ENCODE data around the gene ZNF32. TPM values are rescaled to one million over a fixed set of nuclear protein-coding genes. Genes with fewer than 3 reads are reported as not detected.

Gene ZNF32, protein sequence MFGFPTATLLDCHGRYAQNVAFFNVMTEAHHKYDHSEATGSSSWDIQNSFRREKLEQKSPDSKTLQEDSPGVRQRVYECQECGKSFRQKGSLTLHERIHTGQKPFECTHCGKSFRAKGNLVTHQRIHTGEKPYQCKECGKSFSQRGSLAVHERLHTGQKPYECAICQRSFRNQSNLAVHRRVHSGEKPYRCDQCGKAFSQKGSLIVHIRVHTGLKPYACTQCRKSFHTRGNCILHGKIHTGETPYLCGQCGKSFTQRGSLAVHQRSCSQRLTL
- 15.8 to 17.7 TPM (median 16.5 TPM) in 5 replicates for total RNA-seq (2022; extraction: Qiagen RNA extraction; ENCODE audit: low read depth)

DNA sequence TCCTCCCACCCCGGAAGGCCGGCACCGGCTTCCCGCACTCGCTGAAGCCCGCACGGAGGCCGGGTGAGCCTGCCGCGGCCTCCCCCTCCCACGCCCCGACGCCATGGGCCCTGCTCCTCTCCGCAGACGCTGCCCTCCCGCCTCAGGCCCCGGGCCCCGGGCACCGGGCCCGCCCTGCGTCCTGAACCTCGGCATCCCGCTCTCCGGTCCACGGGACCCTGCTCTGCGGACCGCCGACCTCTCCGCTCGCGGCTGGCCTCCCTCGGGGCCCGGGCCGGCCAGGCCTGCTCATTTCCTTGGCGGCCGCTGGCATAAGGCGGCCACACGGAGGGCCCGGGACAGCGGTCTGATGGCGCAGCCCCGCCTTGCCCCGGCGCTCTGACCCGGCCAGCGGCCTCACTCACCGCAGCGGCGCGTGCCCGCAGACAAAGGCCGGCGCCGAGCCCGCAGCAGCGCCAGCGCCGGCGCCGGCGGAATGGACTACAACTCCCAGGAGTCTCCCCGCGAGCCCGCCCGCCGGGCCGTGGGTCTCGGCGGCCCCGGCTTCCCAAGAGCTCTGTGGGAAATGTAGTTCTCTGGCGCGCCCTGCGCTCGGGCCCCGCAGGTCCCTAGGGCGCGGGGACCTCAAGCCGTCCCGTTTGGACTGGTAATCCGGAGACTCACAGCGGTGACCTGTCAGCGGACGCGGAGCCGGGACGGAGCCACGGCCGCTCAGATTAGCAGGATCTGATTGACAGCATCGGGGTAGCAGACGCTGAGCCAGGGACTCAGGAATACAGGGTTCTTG, at the start of gene ZNF32:
ZNF32 (minus strand) TSS at position 484 of the 787 bp plus-strand sequence. CDS start 2,748 bp downstream, outside the sequence.

DNA sequence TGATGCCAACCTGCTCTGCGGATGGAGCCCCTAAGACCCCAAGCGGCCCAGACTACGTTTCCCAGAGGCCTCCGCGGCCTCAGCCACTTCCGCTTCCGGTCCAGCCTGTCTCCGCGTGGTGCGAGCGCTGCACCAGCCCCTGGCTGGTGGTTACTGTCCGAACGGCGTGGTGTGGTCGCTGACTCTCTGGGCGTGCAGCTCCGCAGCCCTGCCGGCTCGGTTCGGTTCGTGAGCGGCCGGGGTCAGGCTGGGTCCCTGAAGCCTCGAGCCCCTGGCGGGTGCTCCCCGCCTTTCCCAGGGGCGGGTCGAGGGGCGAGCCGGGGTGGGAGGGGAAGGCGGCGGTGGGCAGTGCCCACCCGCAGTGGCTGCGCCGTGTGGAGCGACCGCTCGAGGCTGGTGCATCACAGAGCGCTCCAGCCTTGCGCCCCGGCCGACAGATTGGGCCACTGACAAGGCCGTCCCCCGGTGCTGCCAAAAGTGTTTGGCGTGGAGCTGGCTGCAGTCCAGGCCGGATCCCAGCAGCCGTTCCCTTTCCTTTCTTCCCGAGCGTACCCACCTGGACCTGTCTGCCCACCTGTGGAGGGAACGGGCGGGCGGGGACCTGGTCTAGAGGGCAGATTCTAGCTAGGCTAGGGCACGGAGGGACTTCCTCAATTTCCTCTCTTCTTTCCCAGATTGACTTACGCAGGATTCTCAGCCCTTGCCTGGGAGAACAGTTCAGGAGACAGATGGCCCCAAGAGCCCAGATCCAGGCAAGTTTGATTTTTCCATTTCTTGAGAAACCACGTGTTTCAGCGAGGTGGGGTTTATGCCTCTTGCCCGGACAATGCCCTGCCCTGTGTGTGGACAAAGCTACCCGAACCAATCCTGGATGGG, 42.1 kb downstream of the ZNF32 start, which contains the start of gene ZNF485:
ZNF485 (plus strand) TSS at position 116 of the 876 bp plus-strand sequence; CDS start at position 729, 613 bp downstream.

Other genes with a start within 250 kb of the ZNF32 start
- gene HNRNPF, start 239.7 kb downstream of the ZNF32 start, total RNA-seq (2022; extraction: Qiagen RNA extraction; ENCODE audit: low read depth), result 261 to 359 TPM (median 342 TPM) in 5 replicates
- 3.2 to 7.1 TPM (median 6.9 TPM) in 5 replicates for gene ZNF487, start 211.8 kb downstream of the ZNF32 start, total RNA-seq (2022; extraction: Qiagen RNA extraction; ENCODE audit: low read depth)
- 2.0 to 2.8 TPM (median 2.4 TPM) in 5 replicates for gene ZNF239, start 74.3 kb downstream of the ZNF32 start, total RNA-seq (2022; extraction: Qiagen RNA extraction; ENCODE audit: low read depth)
- gene ZNF485, start 42.4 kb downstream of the ZNF32 start, total RNA-seq (2022; extraction: Qiagen RNA extraction; ENCODE audit: low read depth), result 1.4 to 2.4 TPM (median 1.8 TPM) in 5 replicates